Heart left ventricle (tissue), 16 donors: ENCODE results near the gene NFS1. TPM values are rescaled to one million over a fixed set of nuclear protein-coding genes. Genes with fewer than 3 reads are reported as not detected.

ENCODE experiments used
- ATAC-seq, 4 donors: fragments of 200-7000 bp; cut with Tn5 transposase; one replicate each; pipeline ENCODE4 v1.9.1; 2020 to 2022; ENCODE audit warnings: moderate library complexity in 4 of 4, mild to moderate bottlenecking in 3 of 4, moderate number of reproducible peaks in 1 of 4
- DNase-seq, 5 donors: peaks; one replicate each; pipeline ENCODE4 v3.0.0-alpha.2; 2020
- H3K27ac ChIP-seq, 12 donors: fragments of 200-600 bp; sonication (generic) in 4 of 12; one replicate each; pipeline versions ENCODE4 v1.5.0 to v1.8.0; 2016 to 2022; ENCODE audit warnings: mild to moderate bottlenecking in 2 of 12
- H3K27me3 ChIP-seq, 9 donors: fragments of 200-600 bp; sonication (generic) in 2 of 9; one replicate each; pipeline versions ENCODE4 v1.5.1 to v1.8.0; 2016 to 2022; ENCODE audit warnings: mild to moderate bottlenecking in 3 of 9
- H3K36me3 ChIP-seq, 9 donors: fragments of 200-600 bp; sonication (generic) in 2 of 9; one replicate each; pipeline versions ENCODE4 v1.5.0 to v1.8.0; 2018 to 2022; ENCODE audit warnings: mild to moderate bottlenecking in 2 of 9
- H3K4me1 ChIP-seq, 12 donors: fragments of 200-600 bp; sonication (generic) in 4 of 12; one replicate each; pipeline versions ENCODE4 v1.5.0 to v1.8.0; 2016 to 2022; ENCODE audit warnings: mild to moderate bottlenecking in 3 of 12
- H3K4me3 ChIP-seq, 12 donors: fragments of 200-600 bp; sonication (generic) in 4 of 12; one replicate each; pipeline versions ENCODE4 v1.5.0 to v1.8.0; 2017 to 2022; ENCODE audit warnings: mild to moderate bottlenecking in 9 of 12, moderate library complexity in 4 of 12
- H3K9me3 ChIP-seq, 12 donors: fragments of 200-600 bp; sonication (generic) in 4 of 12; one replicate each; pipeline versions ENCODE4 v1.5.0 to v1.8.0; 2016 to 2022; ENCODE audit warnings: mild to moderate bottlenecking in 1 of 12
- CTCF ChIP-seq, 12 donors: fragments of 200-600 bp; sonication (generic) in 4 of 12; IDR thresholded peaks; one replicate each; pipeline versions ENCODE4 v1.5.0 to v1.8.0; 2018 to 2022; ENCODE audit warnings: antibody characterized with exemption in 12 of 12, mild to moderate bottlenecking in 5 of 12
- POLR2A ChIP-seq, 2 donors: fragments of 450-650 bp; IDR thresholded peaks; one replicate each; pipeline ENCODE4 v1.6.1; 2017; ENCODE audit warnings: antibody characterized with exemption in 2 of 2, mild to moderate bottlenecking in 2 of 2, moderate library complexity in 2 of 2
- WGBS, 4 donors: extraction: QIAGEN DNeasy Blood & Tissue Kit in 2 of 4; methylation state at CpG; one replicate each; pipeline versions ENCODE4 v1.1.5 to v1.1.7; 2013 to 2018; 5-methylcytosine and 5-hydroxymethylcytosine counted together
- intact Hi-C, 10 donors: fragments of 100-400 bp; cut with DNase I; formaldehyde crosslinking; loops; one replicate each; pipeline versions ENCODE4 v1.11.1 to v1.14.2; 2022
- polyA plus RNA-seq, 2 donors: library from polyadenylated mRNA; stranded (reverse); fragments of 200-250 nt; gene quantifications; one replicate each; pipeline ENCODE4 v1.2.3, GENCODE V29; 2013
- total RNA-seq, 9 donors: library from RNA; depleted of rRNA in 2 of 9; stranded (reverse); fragments of >200 nt in 2 of 9; fragmentation: NEBNext Ultra II Directional in 3 of 9; extraction: Animal tissue kit (Norgen Biotek cat#: 25700) in 3 of 9; gene quantifications; one replicate each; pipeline versions ENCODE4 v1.1.0 to v1.2.4, GENCODE V29; 2016 to 2023
- donor health status: ischemic (EF 13 %, LVEDD 7.1; RV severe dilation, severe dysfunction).
- donor health status: healthy with polysubstance abuse.
- donor health status: DM: no; HTN: yes; CAD: no.
- donor health status: DM: no; HTN: no; CAD: no.
- donor health status: ischemic (EF 25% LVEDD 6.9; RV normal size, moderate dysfunction).
- donor health status: ischemic (EF 25% LVEDD 5.7; RV mildly dilated, moderate dysfunction).
- donor health status: healthy.
- donor health status: DM: yes; HTN: yes; CAD: no.
- donor health status: ischemic (EF 35%, LVEDD 5.7; RV mildly dilated, moderate dysfunction).
- donor health status: nonischemic (EF 11% LVEDD 7.7; RV severe dilation, severe dysfunction).
- donor health status: DM: yes; HTN: yes; CAD: no.
- donor health status: PGD.
- donor health status: ischemic (EF 29% LVEDD 5.4; RV normal size, mild dysfunction).
- donor health status: nonischemic (EF 23%, LVEDD 6.1; RV moderate dilation, normal function).

NFS1 gene
- total and polyA plus RNA-seq, 11 donors, result 27.4 to 67.5 (median 58.3) TPM

- no peak for TF ChIP-seq CTCF (IDR thresholded peaks at IDR 0.05)
- TF ChIP-seq POLR2A (IDR thresholded peaks at IDR 0.05), result no peak
- intact Hi-C loops, result no loop called here
- WGBS, 4 donors, result 95 to 99% (median 96%) methylated on average over 1 of the region's 1 CpG
- DNase-seq (no peak), ATAC-seq (no peak)
- Histone ChIP-seq H3K36me3 (peaks cover 0 to 85% (median 65%) of the 10 kb centered on the region in 9 donors), H3K4me3 (no peak overlapping the region), H3K27ac (peak overlapping the region in 1 of 12 donors; percentile 40), H3K27me3 (no peaks in the 10 kb centered on the region), H3K9me3 (no peaks in the 10 kb centered on the region), H3K4me1 (peaks cover 0 to 7% (median 0%) of the 10 kb centered on the region in 12 donors)
Observed at GRCh38 chr20:35681960-35682359, 17.2 kb downstream of the NFS1 start.

- Histone ChIP-seq H3K27ac (peak overlapping the region in 1 of 12 donors; percentile 51), H3K36me3 (peaks cover 0 to 84% (median 63%) of the 10 kb centered on the region in 9 donors), H3K4me1 (peaks cover 0 to 7% (median 0%) of the 10 kb centered on the region in 12 donors), H3K27me3 (no peaks in the 10 kb centered on the region), H3K9me3 (no peaks in the 10 kb centered on the region), H3K4me3 (no peak overlapping the region)
- intact Hi-C loops, result no loop called here
- peak in 1 of 4 donors; percentile 37 for ATAC-seq
- TF ChIP-seq POLR2A (IDR thresholded peaks at IDR 0.05) (no peak), CTCF (IDR thresholded peaks at IDR 0.05) (no peak)
- no peak for DNase-seq
- 83 to 89% (median 87%) methylated on average over 4 of the region's 4 CpGs for WGBS, 4 donors
Observed at GRCh38 chr20:35680452-35681183, 18.5 kb downstream of the NFS1 start.

DNA sequence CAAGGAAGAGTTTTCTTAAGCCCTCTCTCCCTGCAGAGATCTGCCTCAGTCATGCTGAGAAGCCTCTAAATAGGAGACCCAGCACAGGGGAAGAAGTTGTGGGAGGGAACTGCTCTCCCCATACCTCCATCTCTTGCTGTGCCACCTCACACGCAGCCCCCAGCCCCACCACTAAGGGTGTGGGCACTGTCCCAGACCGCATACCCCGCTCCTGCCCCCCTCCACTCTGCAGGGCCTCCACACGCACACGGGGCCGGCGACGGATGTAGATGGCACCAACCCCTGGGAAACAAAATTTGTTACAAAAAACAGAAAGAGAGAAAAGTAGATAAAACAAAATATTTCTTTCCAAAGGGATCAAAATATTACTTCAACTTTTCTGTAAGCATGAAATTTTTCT is 24.2 kb downstream of the NFS1 start:
- intact Hi-C loops, result loop anchor here in 1 of 10 donors (10.0 kb wide), 1 partner anchor 210 kb away; no protein-coding TSS in a partner anchor
- ATAC-seq (no peak), DNase-seq (no peak)
- no peak overlapping the region for H3K4me3 ChIP-seq
- no peaks in the 10 kb centered on the region for H3K27me3 ChIP-seq
- H3K9me3 ChIP-seq, result no peaks in the 10 kb centered on the region
- H3K36me3 ChIP-seq, result peaks cover 0 to 98% (median 81%) of the 10 kb centered on the region in 9 donors
- no peak overlapping the region for H3K27ac ChIP-seq
- TF ChIP-seq POLR2A (IDR thresholded peaks at IDR 0.05) (no peak), CTCF (IDR thresholded peaks at IDR 0.05) (no peak)
- WGBS, 4 donors, result 94 to 97% (median 95%) methylated on average over 8 of the region's 8 CpGs
- no peaks in the 10 kb centered on the region for H3K4me1 ChIP-seq

- intact Hi-C loops, result loop anchor here in 1 of 10 donors (10.0 kb wide), 1 partner anchor 209 kb away; no protein-coding TSS in a partner anchor
- Histone ChIP-seq H3K9me3 (no peaks in the 10 kb centered on the region), H3K4me1 (no peaks in the 10 kb centered on the region), H3K4me3 (no peak overlapping the region), H3K27ac (no peak overlapping the region), H3K36me3 (peaks cover 0 to 98% (median 81%) of the 10 kb centered on the region in 9 donors), H3K27me3 (no peaks in the 10 kb centered on the region)
- DNase-seq (no peak), ATAC-seq (no peak)
- TF ChIP-seq CTCF (IDR thresholded peaks at IDR 0.05) (no peak), POLR2A (IDR thresholded peaks at IDR 0.05) (no peak)
- 86 to 95% (median 89%) methylated on average over 4 of the region's 4 CpGs for WGBS, 4 donors
Observed at GRCh38 chr20:35673884-35674283, 25.3 kb downstream of the NFS1 start.
